Hepatocyte (in vitro differentiated cells): ENCODE results near the gene WIZ. TPM values are rescaled to one million over a fixed set of nuclear protein-coding genes. Genes with fewer than 3 reads are reported as not detected.

Experiments
- DNase-seq: peaks from one replicate; pipeline ENCODE4 v3.0.0-alpha.2; 2016; ENCODE audit warnings: low spot score
- H2AFZ ChIP-seq: fragments of 200-600 bp; sonication (generic); 2 replicates; pipeline ENCODE4 v1.6.0; 2016; ENCODE audit warnings: antibody characterized with exemption, mild to moderate bottlenecking
- H3K27ac ChIP-seq: fragments of 200-600 bp; sonication (generic); 2 replicates; pipeline ENCODE4 v1.5.1; 2016; ENCODE audit warnings: mild to moderate bottlenecking
- H3K27me3 ChIP-seq: fragments of 200-600 bp; sonication (generic); 2 replicates; pipeline ENCODE4 v1.6.1; 2016
- H3K36me3 ChIP-seq: fragments of 200-600 bp; sonication (generic); replicated peaks from 2 replicates; pipeline ENCODE4 v1.5.1; 2016; ENCODE audit warnings: low read depth; ENCODE audit not compliant: insufficient read depth
- H3K4me1 ChIP-seq: fragments of 200-600 bp; sonication (generic); 2 replicates; pipeline ENCODE4 v1.5.1; 2016; ENCODE audit warnings: mild to moderate bottlenecking, moderate library complexity; ENCODE audit not compliant: insufficient read depth
- H3K4me2 ChIP-seq: fragments of 200-600 bp; sonication (generic); 2 replicates; pipeline ENCODE4 v1.6.0; 2016
- H3K4me3 ChIP-seq: fragments of 200-600 bp; sonication (generic); 2 replicates; pipeline ENCODE4 v1.5.1; 2016; ENCODE audit warnings: mild to moderate bottlenecking
- H3K79me2 ChIP-seq: fragments of 200-600 bp; sonication (generic); 2 replicates; pipeline ENCODE4 v1.6.0; 2017; ENCODE audit warnings: mild to moderate bottlenecking
- H3K9me2 ChIP-seq: fragments of 200-600 bp; sonication (generic); replicated peaks from 2 replicates; pipeline ENCODE4 v1.6.0; 2017; ENCODE audit warnings: mild to moderate bottlenecking; ENCODE audit not compliant: insufficient read depth
- H3K9me3 ChIP-seq: fragments of 200-600 bp; sonication (generic); 2 replicates; pipeline ENCODE4 v1.5.1; 2016; ENCODE audit warnings: low read depth, mild to moderate bottlenecking
- H4K20me1 ChIP-seq: fragments of 200-600 bp; sonication (generic); 2 replicates; pipeline ENCODE4 v1.6.0; 2016; ENCODE audit warnings: mild to moderate bottlenecking; ENCODE audit not compliant: insufficient read depth, poor library complexity, severe bottlenecking
- EZH2 ChIP-seq: fragments of 200-600 bp; sonication (generic); IDR thresholded peaks from 2 replicates; pipeline ENCODE4 v1.6.1; 2016; ENCODE audit warnings: antibody characterized with exemption, mild to moderate bottlenecking, borderline replicate concordance
- EZH2phosphoT487 ChIP-seq: fragments of 200-600 bp; sonication (generic); IDR thresholded peaks from one replicate; pipeline ENCODE4 v1.6.1; 2018; ENCODE audit warnings: antibody characterized with exemption, mild to moderate bottlenecking, low read depth, moderate library complexity; ENCODE audit not compliant: unreplicated experiment, severe bottlenecking
- WGBS: methylation state at CpG from one replicate; pipeline ENCODE4 v1.1.6; 2016; ENCODE audit warnings: low lambda C conversion rate; ENCODE audit errors: missing lambda C conversion rate; 5-methylcytosine and 5-hydroxymethylcytosine counted together
- polyA plus RNA-seq: library from polyadenylated mRNA; unstranded; fragments of >200 nt; fragmentation: Nextera tagmentation; extraction: Ambion mirVana; gene quantifications from 2 replicates; pipeline ENCODE4 v1.2.1, GENCODE V29; 2016
- total RNA-seq: library from RNA; depleted of rRNA; stranded (reverse); fragments of >200 nt; gene quantifications from 2 replicates; pipeline ENCODE4 v1.2.3, GENCODE V29; 2014
- TF ChIP-seq, protein P1 (sequence below): fragments of 200-600 bp; sonication (generic); IDR thresholded peaks from 2 replicates; pipeline ENCODE4 v1.5.1; 2016; ENCODE audit warnings: antibody characterized with exemption, mild to moderate bottlenecking; ENCODE audit not compliant: poor library complexity

The WIZ gene
- total and polyA plus RNA-seq, 2 experiments from 2014 or later: 18.6 to 24.5 TPM

DNA sequence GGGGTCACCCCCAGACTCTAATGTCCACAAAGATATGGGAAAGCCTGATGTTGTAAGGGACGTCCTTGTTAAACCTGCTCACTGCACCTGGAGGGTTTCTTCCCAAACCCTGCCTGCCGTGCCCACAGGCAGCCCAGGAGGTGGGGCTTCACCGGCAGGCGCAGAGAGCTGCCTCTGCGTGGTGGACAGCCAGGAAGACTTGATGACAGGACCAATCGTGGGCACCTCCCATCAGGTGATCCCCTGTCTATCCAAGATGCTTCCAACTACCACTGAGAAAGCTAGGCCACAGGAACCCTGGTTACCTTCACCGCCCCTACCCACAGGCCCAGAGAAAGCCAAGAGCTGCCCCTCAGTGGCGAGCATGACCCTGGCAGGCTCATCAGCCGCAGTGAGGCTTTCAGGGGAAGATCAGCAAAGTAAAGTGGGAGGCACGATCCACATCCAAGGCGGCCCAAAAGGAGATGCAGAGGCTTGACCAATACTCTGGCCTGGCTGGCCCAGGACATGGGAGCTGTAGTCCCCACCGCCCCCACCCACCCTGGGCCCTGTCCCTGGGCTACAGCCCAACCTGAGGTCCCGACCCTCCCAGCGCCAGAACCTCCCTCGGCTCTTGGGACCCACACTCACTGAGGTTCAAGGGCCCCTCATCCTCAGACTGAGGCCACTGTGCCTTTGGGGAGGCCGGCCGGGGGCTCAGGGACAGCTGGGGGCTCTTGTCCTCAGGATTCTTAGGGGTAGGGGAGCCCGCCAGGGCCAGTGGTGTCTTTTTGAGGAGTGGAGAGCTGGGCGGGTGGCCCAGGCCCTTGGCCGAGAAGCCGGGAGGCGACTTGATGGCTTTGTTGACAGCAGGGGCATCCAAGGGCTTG lies 20.6 kb downstream of the WIZ start:
- H2AFZ ChIP-seq: no peak overlapping the region
- H3K79me2 ChIP-seq: peaks cover 44% of the 10 kb centered on the region
- peaks cover 15% of the 10 kb centered on the region for H3K4me1 ChIP-seq
- no peaks in the 10 kb centered on the region for H3K9me2 ChIP-seq
- no peak overlapping the region for H3K4me3 ChIP-seq
- TF ChIP-seq EZH2phosphoT487 (no peak), EZH2 (no peak)
- TF ChIP-seq, protein P1, sequence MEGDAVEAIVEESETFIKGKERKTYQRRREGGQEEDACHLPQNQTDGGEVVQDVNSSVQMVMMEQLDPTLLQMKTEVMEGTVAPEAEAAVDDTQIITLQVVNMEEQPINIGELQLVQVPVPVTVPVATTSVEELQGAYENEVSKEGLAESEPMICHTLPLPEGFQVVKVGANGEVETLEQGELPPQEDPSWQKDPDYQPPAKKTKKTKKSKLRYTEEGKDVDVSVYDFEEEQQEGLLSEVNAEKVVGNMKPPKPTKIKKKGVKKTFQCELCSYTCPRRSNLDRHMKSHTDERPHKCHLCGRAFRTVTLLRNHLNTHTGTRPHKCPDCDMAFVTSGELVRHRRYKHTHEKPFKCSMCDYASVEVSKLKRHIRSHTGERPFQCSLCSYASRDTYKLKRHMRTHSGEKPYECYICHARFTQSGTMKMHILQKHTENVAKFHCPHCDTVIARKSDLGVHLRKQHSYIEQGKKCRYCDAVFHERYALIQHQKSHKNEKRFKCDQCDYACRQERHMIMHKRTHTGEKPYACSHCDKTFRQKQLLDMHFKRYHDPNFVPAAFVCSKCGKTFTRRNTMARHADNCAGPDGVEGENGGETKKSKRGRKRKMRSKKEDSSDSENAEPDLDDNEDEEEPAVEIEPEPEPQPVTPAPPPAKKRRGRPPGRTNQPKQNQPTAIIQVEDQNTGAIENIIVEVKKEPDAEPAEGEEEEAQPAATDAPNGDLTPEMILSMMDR: no peak
- H4K20me1 ChIP-seq: no peaks in the 10 kb centered on the region
- no peaks in the 10 kb centered on the region for H3K9me3 ChIP-seq
- H3K4me2 ChIP-seq: no peak overlapping the region
- H3K27me3 ChIP-seq: no peaks in the 10 kb centered on the region
- H3K27ac ChIP-seq: no peak overlapping the region
- WGBS: 96% methylated on average over 17 of the region's 22 CpGs
- no peaks in the 10 kb centered on the region for H3K36me3 ChIP-seq
- DNase-seq: no peak

DNA sequence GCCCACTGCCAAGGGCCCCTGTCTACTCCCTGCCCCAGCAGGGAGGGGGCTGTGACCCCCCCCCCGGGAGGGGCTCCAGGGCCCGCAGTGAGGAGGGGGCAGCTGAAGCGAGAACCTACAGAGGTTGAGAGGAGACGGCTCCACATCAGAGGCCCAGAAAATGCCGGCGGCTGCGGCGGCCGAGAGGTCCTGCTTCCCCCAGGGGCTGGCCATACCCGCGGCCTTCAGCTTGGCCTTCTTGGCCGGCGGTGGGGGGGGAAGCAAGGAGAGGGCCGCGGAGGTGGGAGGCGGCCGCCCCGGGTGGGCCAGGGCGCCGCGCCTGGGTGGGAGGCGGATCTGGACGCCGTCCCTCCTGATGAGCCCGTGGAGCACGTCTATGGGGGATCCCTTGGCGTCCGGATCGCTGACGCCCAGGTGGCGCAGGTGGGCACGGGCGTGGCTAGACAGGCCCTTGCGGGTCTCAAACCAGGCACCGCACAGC lies 21.7 kb downstream of the WIZ start:
- no peaks in the 10 kb centered on the region for H3K9me3 ChIP-seq
- no peak overlapping the region for H2AFZ ChIP-seq
- peaks cover 44% of the 10 kb centered on the region for H3K79me2 ChIP-seq
- 99% methylated on average over 13 of the region's 35 CpGs for WGBS
- no peak for TF ChIP-seq EZH2phosphoT487
- no peak for TF ChIP-seq EZH2
- TF ChIP-seq, protein P1: no peak
- no peak overlapping the region for H3K4me3 ChIP-seq
- peaks cover 10% of the 10 kb centered on the region for H3K4me1 ChIP-seq
- no peaks in the 10 kb centered on the region for H3K9me2 ChIP-seq
- no peaks in the 10 kb centered on the region for H3K36me3 ChIP-seq
- no peaks in the 10 kb centered on the region for H3K27me3 ChIP-seq
- DNase-seq: no peak
- no peaks in the 10 kb centered on the region for H4K20me1 ChIP-seq
- no peak overlapping the region for H3K4me2 ChIP-seq
- H3K27ac ChIP-seq: no peak overlapping the region

DNA sequence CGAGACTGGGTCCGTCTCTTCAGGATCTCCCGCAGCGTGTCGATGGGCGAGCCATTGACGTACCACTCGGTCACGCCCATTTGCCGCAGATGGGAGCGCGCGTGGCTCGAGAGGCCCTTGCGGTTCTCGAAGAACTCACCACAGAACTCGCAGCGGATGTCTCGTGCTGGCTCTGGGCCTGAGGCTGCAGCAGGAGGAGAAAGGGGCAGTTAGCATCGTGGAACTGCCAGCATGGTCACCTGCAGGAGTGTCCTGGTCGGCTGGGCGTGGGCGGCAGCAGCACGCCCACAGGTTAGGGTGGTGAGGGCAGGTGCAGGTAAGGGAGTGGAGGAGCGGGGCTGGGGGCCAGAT lies 22.4 kb downstream of the WIZ start:
- no peaks in the 10 kb centered on the region for H3K36me3 ChIP-seq
- no peaks in the 10 kb centered on the region for H4K20me1 ChIP-seq
- no peak overlapping the region for H3K27ac ChIP-seq
- H3K27me3 ChIP-seq: no peaks in the 10 kb centered on the region
- DNase-seq: no peak
- no peak overlapping the region for H3K4me2 ChIP-seq
- H2AFZ ChIP-seq: no peak overlapping the region
- WGBS: 97% methylated on average over 23 of the region's 25 CpGs
- H3K9me3 ChIP-seq: no peaks in the 10 kb centered on the region
- peaks cover 10% of the 10 kb centered on the region for H3K4me1 ChIP-seq
- H3K4me3 ChIP-seq: no peak overlapping the region
- H3K9me2 ChIP-seq: no peaks in the 10 kb centered on the region
- TF ChIP-seq EZH2 (no peak), EZH2phosphoT487 (no peak)
- TF ChIP-seq, protein P1: no peak
- H3K79me2 ChIP-seq: peaks cover 44% of the 10 kb centered on the region
